Measurements from ENCODE around the gene POU2F1.

GRCh38 chr1:167456926-167457325, 236.2 kb downstream of the POU2F1 start:
- no peak for TF ChIP-seq CTCF (conservative IDR thresholded peaks at IDR 0.05)
- no peak for TF ChIP-seq EZH2 (IDR thresholded peaks at IDR 0.05; ENCODE audit: low read depth)
